GM18870 (cell line): ENCODE results near the gene ABI2.

Source experiments
- ATAC-seq: cut with Tn5 transposase; IDR thresholded peaks from one replicate; pipeline ENCODE4 v1.9.1; 2021; ENCODE audit warnings: moderate library complexity; ENCODE audit not compliant: unreplicated experiment

ABI2 gene

DNA sequence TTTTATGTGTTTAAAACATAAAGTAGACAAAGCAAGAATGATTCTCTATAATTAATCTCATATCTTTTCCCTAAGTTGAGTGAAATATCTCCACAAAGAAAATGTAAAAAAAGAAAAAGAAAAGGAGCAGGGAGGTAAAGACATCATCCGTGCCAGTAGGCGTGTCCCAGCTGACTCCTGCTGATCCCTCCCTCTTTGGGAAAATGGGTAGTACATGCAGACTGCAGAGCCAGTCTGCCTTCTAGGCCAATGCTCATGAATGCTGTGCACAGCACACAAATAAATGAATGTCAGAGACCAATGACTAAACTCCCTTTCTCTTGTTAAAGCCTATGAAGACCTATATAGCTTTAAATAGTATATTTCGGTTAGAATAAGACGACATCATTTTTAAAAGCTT is 142.2 kb downstream of the ABI2 start:
- no peak for ATAC-seq

DNA sequence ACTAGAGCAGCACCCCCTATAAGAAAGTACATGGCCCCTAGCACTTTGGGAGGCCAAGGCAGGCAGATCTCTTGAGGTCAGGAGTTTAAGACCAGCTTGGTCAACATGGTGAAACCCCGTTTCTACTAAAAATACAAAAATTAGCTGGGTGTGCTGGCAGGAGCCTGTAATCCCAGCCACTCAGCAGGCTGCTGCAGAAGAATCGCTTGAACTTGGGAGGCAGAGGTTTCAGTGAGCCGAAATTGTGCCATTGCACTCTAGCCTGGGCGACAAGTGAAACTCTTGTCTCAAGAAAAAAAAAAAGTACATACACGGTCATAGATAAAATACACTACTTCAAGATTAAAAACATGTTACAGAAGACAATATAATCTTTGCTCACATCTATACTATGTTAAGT is 143.1 kb downstream of the ABI2 start:
- no peak for ATAC-seq

- no peak for ATAC-seq
These were observed 148.7 kb downstream of the ABI2 start for GRCh38 chr2:203476881-203477280.

DNA sequence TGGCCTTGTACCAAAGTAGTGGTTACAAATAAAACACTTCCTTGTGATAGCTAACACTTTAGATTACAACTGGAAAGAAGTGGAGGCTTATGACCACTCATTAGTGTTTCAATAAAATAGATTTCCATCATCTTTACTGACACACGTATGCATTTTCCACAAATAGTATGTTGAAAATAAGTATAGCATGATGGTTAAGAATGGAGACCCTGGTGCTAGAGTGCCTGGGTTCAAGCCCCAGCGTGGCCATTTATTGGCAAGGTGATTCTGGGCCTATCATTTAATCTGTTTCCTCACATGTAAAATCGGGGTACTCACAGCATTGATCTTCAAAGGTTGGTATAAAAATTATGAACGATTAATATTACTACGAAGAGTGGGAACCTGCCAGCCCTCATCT is 152.4 kb downstream of the ABI2 start:
- no peak for ATAC-seq

- peak; percentile 57 for ATAC-seq
These were observed 156.3 kb downstream of the ABI2 start for GRCh38 chr2:203484266-203485112.

- no peak for ATAC-seq
These were observed 161.3 kb downstream of the ABI2 start for GRCh38 chr2:203489531-203489930.

- ATAC-seq = no peak
These were observed 162.2 kb downstream of the ABI2 start for GRCh38 chr2:203490391-203490790.

DNA sequence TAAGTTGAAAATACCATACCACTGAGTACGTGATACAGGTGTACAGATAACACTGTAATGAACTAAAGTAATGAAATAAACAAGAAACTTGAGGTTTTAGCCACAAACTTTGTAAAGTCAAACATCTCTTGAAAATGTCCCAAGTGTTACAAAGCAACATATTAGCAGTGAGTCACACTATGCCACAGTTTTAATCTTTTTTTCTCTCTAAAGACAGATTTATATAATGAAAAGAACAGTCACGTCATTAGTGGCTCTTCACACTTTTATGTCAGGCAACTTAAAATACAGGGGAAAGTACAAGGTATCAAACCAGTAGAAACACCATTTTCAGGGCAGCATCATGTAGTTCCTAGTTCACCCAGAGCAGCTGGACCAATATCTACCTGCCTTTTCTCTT is 164.8 kb downstream of the ABI2 start:
- no peak for ATAC-seq
